A549 (cell line): ENCODE data around the gene HOXD11. TPM values are rescaled to one million over a fixed set of nuclear protein-coding genes. Genes with fewer than 3 reads are reported as not detected.

Experiments used
- ATAC-seq, 2 experiments: fragments of 200-7000 bp in 1 of 2; fragments of >200 bp in 1 of 2; cut with Nextera tagmentation in 1 of 2; cut with Tn5 transposase in 1 of 2; 3 replicates each; pipeline versions ENCODE4 v1.8.0 to v1.9.1; 2018 to 2020; ENCODE audit warnings: mild to moderate bottlenecking in 1 of 2, moderate library complexity in 1 of 2
- CTCF ChIA-PET: fragments of 300-600 bp; sonication (Branson Sonifier 250); formaldehyde crosslinking; extraction: SDS; loops from one replicate; lab custom pipeline; 2021; ENCODE audit warnings: antibody characterized with exemption, inconsistent platforms; lab: Yijun Ruan, JAX
- POLR2A ChIA-PET: fragments of 350-600 bp; formaldehyde crosslinking; extraction: SDS; loops from one replicate; lab custom pipeline; 2021; ENCODE audit warnings: antibody characterized with exemption, inconsistent platforms; lab: Yijun Ruan, JAX
- DNase-seq, 2 experiments: peaks; one replicate each; pipeline versions ENCODE4 v3.0.0 to v3.0.0-alpha.2; 2011 to 2016; ENCODE audit warnings: low read depth in 1 of 2, low spot score in 1 of 2
- FAIRE-seq: peaks from 2 replicates; lab custom pipeline; 2011; peaks lifted over from hg19 to GRCh38; lab: Jason Lieb, UNC
- H3K27ac ChIP-seq, 2 experiments: fragments of >200 bp; sonication (Bioruptor Twin); formaldehyde crosslinking; 3 replicates each; pipeline ENCODE4 v1.5.1; 2016 to 2017
- H3K4me1 ChIP-seq: fragments of >200 bp; sonication (Bioruptor Twin); formaldehyde crosslinking; 3 replicates; pipeline ENCODE4 v1.6.1; 2016
- H3K4me2 ChIP-seq: fragments of >200 bp; sonication (Bioruptor Twin); formaldehyde crosslinking; 3 replicates; pipeline ENCODE4 v1.6.1; 2016
- H3K4me3 ChIP-seq: fragments of >200 bp; sonication (Bioruptor Twin); formaldehyde crosslinking; 3 replicates; pipeline ENCODE4 v1.5.1; 2016
- H3K9me3 ChIP-seq: fragments of >200 bp; sonication (Bioruptor Twin); formaldehyde crosslinking; 3 replicates; pipeline ENCODE4 v1.6.1; 2016
- BCL3 ChIP-seq: fragments of >200 bp; sonication (Bioruptor Twin); formaldehyde crosslinking; IDR thresholded peaks from 3 replicates; pipeline ENCODE4 v1.6.1; 2016
- CBX2 ChIP-seq: fragments of 200-600 bp; sonication (generic); IDR thresholded peaks from 2 replicates; pipeline ENCODE4 v1.6.1; 2016; ENCODE audit warnings: low read depth, mild to moderate bottlenecking, borderline replicate concordance
- CBX8 ChIP-seq: fragments of 200-600 bp; sonication (generic); IDR thresholded peaks from 2 replicates; pipeline ENCODE4 v1.6.1; 2016
- CEBPB ChIP-seq, 2 experiments: fragments of >200 bp in 1 of 2; sonication (Bioruptor Twin) in 1 of 2; formaldehyde crosslinking in 1 of 2; IDR thresholded peaks; 2 replicates each; pipeline ENCODE4 v1.6.1; 2012 to 2016
- EHF ChIP-seq: fragments of 250-450 bp; sonication (Bioruptor Pico); IDR thresholded peaks from 2 replicates; pipeline ENCODE4 v1.5.0; 2020; ENCODE audit warnings: mild to moderate bottlenecking
- EHMT2 ChIP-seq: fragments of 200-600 bp; sonication (generic); IDR thresholded peaks from 2 replicates; pipeline ENCODE4 v1.6.1; 2016; ENCODE audit warnings: antibody characterized with exemption, low read depth, mild to moderate bottlenecking, moderate library complexity
- ESRRA ChIP-seq: fragments of 150-350 bp; IDR thresholded peaks from 2 replicates; pipeline ENCODE4 v1.6.1; 2014; ENCODE audit warnings: mild to moderate bottlenecking, low read length, borderline replicate concordance
- FOSL2 ChIP-seq, 2 experiments: fragments of 450-650 bp in 1 of 2; fragments of >200 bp in 1 of 2; sonication (Bioruptor Twin) in 1 of 2; formaldehyde crosslinking; IDR thresholded peaks; 2 replicates each; pipeline versions ENCODE4 v1.5.0 to v1.6.1; 2016 to 2020; ENCODE audit warnings: mild to moderate bottlenecking in 1 of 2, moderate library complexity in 1 of 2
- FOXS1 ChIP-seq: fragments of 250-450 bp; sonication (Bioruptor Pico); IDR thresholded peaks from 2 replicates; pipeline ENCODE4 v1.5.0; 2020; ENCODE audit warnings: mild to moderate bottlenecking, moderate library complexity
- HMGXB4 ChIP-seq: fragments of 250-450 bp; sonication (Bioruptor Pico); IDR thresholded peaks from 2 replicates; pipeline ENCODE4 v1.5.0; 2021; ENCODE audit warnings: mild to moderate bottlenecking, moderate library complexity, borderline replicate concordance
- HOXB5 ChIP-seq: fragments of 250-450 bp; sonication (Bioruptor Pico); IDR thresholded peaks from 2 replicates; pipeline ENCODE4 v1.5.0; 2020; ENCODE audit warnings: mild to moderate bottlenecking, moderate library complexity
- MAX ChIP-seq: IDR thresholded peaks from 2 replicates; pipeline ENCODE4 v1.6.1; 2012
- NR3C1 ChIP-seq: fragments of >200 bp; sonication (Bioruptor Twin); formaldehyde crosslinking; IDR thresholded peaks from 3 replicates; pipeline ENCODE4 v1.6.1; 2017
- PHF8 ChIP-seq: fragments of 200-600 bp; sonication (generic); IDR thresholded peaks from 2 replicates; pipeline ENCODE4 v1.6.1; 2016; ENCODE audit warnings: low read depth, mild to moderate bottlenecking, antibody characterized with exemption, moderate library complexity, borderline replicate concordance
- POLR2AphosphoS2 ChIP-seq: conservative IDR thresholded peaks from 2 replicates; pipeline ENCODE4 v1.6.1; 2012; ENCODE audit warnings: low read length, improper control_type of control experiment, inconsistent platforms
- ZC3H11A ChIP-seq: fragments of 450-650 bp; IDR thresholded peaks from 2 replicates; pipeline ENCODE4 v1.6.1; 2014; ENCODE audit warnings: antibody characterized with exemption, mild to moderate bottlenecking
- ZSCAN20 ChIP-seq: fragments of 250-450 bp; sonication (Bioruptor Pico); IDR thresholded peaks from 2 replicates; pipeline ENCODE4 v1.8.0; 2022; ENCODE audit warnings: mild to moderate bottlenecking, moderate library complexity
- WGBS: methylation state at CpG from one replicate; pipeline ENCODE4 v1.1.6; 2017; ENCODE audit errors: missing lambda C conversion rate; 5-methylcytosine and 5-hydroxymethylcytosine counted together
- polyA plus RNA-seq, 4 experiments: library from polyadenylated mRNA; depleted of rRNA in 3 of 4; stranded (reverse); fragments of >200 nt; fragmentation: RNase III in 1 of 4; extraction: RNeasy Plus Mini Kit Qiagen cat#74134 plus additional on column Dnase treatment in 1 of 4; gene quantifications; 2 replicates in 3 of 4; 3 replicates in 1 of 4; pipeline ENCODE4 v1.2.3, GENCODE V29; 2011 to 2017
- TF ChIP-seq, protein P1 (sequence below): fragments of >200 bp; sonication (Bioruptor Twin); formaldehyde crosslinking; IDR thresholded peaks from 2 replicates; pipeline ENCODE4 v1.6.1; 2016

HOXD11 gene
- polyA plus RNA-seq, 2 of the 4 experiments (the other 2 are of a cell fraction), result 2.6 to 4.8 TPM

DNA sequence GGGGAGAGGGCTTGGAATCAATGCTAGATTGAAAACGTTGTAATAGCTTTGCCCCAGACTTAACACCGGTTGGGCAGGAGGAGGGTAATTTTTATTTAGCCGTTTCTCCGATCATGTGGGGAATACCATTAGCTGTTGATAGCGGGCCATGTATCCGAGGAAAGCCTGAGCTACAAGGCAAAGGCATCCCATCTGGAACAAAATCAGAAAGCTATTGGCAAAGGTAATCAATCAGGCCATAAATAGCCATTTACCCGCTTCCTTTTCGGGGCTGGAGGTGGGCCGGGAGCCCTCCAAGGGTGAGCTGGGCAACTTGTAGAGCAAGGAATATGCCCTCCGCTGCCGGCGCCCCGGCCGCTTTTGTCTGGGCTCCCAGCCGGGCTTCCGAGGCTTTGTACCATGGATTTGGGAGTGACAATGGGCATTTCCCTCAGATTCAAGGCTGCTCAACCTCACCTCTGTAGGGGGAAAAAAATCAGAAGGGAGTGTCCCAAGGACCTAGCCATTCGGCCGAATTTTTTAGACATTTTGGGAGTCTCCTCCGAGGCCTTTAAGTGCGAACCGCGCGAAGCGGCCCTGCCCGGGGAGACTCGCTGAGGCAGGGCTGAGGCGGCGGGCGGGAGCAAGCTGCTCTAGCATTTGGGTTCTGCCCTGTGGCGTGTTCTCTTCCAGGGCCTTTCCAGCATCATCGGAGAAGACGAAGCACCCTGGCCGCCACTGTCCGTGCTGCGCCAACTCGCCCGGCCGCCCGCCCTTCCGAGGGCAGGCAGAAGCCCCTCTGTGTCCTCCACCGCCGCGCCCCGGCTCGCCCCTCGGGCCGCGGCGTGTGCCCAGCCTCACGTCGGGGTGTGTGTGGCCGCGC, 14.3 kb downstream of the HOXD11 start:
- DNase-seq (no peak), ATAC-seq (no peak), FAIRE-seq (no peak)
- whole genome bisulfite sequencing, result 91% methylated on average over 49 of the region's 53 CpGs
- CTCF ChIA-PET, result interaction anchor here (1.2 to 3.7 kb wide), 9 partner anchors 9 to 1027 kb away, joined by 3 to 13 read pairs (median 5); no protein-coding TSS in a partner anchor
- POLR2A ChIA-PET, result no interaction called here
- no peak overlapping the region for H3K4me3 ChIP-seq
- H3K4me1 ChIP-seq, result 0 out of 3 replicates have a peak, but pooled peaks cover 3% of the 10 kb centered on the region
- no peaks in the 10 kb centered on the region for H3K9me3 ChIP-seq
- H3K27ac ChIP-seq, result no peak overlapping the region
- no peak overlapping the region for H3K4me2 ChIP-seq
- no peak for TF ChIP-seq POLR2AphosphoS2

- no peak overlapping the region for H3K27ac ChIP-seq
- ATAC-seq, result no peak
- H3K9me3 ChIP-seq, result no peaks in the 10 kb centered on the region
- DNase-seq, result no peak
- TF ChIP-seq CEBPB (IDR thresholded peaks at IDR 0.05), result no peak
- no peak for TF ChIP-seq CBX8
- TF ChIP-seq BCL3, result no peak
- TF ChIP-seq, protein P1, sequence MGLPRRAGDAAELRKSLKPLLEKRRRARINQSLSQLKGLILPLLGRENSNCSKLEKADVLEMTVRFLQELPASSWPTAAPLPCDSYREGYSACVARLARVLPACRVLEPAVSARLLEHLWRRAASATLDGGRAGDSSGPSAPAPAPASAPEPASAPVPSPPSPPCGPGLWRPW, result no peak
- TF ChIP-seq FOXS1 (CRISPR knock-in tag), result no peak
- no peak for TF ChIP-seq CBX2
- no peak for TF ChIP-seq FOSL2 (IDR thresholded peaks at IDR 0.05)
- TF ChIP-seq FOSL2 (CRISPR knock-in tag; IDR thresholded peaks at IDR 0.05), result no peak
- no peak for TF ChIP-seq HOXB5
- TF ChIP-seq EHF (CRISPR knock-in tag), result no peak
- TF ChIP-seq ZSCAN20 (CRISPR knock-in tag), result no peak
- no peak for TF ChIP-seq EHMT2
- TF ChIP-seq NR3C1, result no peak
- no peak for TF ChIP-seq HMGXB4 (CRISPR knock-in tag)
- TF ChIP-seq PHF8, result no peak
- TF ChIP-seq ESRRA, result no peak
- TF ChIP-seq ZC3H11A, result no peak
- TF ChIP-seq MAX, result no peak
- POLR2A ChIA-PET, result no interaction called here
- no peak overlapping the region for H3K4me2 ChIP-seq
- CTCF ChIA-PET, result interaction anchor here (1.4 to 3.7 kb wide), 5 partner anchors 8 to 1026 kb away, joined by 3 to 13 read pairs (median 12); no protein-coding TSS in a partner anchor
- H3K4me3 ChIP-seq, result no peak overlapping the region
- WGBS, result 88% methylated on average over 47 of the region's 47 CpGs
- 0 out of 3 replicates have a peak, but pooled peaks cover 3% of the 10 kb centered on the region for H3K4me1 ChIP-seq
- FAIRE-seq, result no peak
Measured at GRCh38 chr2:176122052-176122682, 15.1 kb downstream of the HOXD11 start.
